Placental pericyte (primary cell): ENCODE results near the gene CFH. TPM values are rescaled to one million over a fixed set of nuclear protein-coding genes. Genes with fewer than 3 reads are reported as not detected.

Experiments
- total RNA-seq: library from RNA; depleted of rRNA; stranded (reverse); fragments of >200 nt; gene quantifications from 2 replicates; pipeline ENCODE4 v1.2.3, GENCODE V29; 2012

The CFH gene
- total RNA-seq = 8.6 and 10.5 TPM in 2 replicates

DNA sequence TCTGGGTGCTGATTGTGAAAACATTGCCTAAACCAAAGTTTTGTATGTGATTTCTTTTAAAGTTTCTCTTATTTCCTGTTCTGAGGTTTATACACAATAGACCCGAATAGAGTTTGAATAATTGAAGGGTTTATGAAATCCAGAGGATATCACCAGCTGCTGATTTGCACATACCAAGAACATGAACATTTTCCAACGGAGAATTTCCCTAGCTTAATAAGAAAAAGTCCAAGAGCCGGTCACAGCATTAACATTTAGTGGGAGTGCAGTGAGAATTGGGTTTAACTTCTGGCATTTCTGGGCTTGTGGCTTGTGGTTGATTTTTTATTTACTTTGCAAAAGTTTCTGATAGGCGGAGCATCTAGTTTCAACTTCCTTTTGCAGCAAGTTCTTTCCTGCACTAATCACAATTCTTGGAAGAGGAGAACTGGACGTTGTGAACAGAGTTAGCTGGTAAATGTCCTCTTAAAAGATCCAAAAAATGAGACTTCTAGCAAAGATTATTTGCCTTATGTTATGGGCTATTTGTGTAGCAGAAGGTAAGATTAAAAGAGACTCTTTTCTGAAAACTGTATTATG is at the start of gene CFH:
TSS of gene CFH (plus strand) at position 407 of the 579 bp plus-strand sequence. CDS start at position 482, 75 bp downstream.

DNA sequence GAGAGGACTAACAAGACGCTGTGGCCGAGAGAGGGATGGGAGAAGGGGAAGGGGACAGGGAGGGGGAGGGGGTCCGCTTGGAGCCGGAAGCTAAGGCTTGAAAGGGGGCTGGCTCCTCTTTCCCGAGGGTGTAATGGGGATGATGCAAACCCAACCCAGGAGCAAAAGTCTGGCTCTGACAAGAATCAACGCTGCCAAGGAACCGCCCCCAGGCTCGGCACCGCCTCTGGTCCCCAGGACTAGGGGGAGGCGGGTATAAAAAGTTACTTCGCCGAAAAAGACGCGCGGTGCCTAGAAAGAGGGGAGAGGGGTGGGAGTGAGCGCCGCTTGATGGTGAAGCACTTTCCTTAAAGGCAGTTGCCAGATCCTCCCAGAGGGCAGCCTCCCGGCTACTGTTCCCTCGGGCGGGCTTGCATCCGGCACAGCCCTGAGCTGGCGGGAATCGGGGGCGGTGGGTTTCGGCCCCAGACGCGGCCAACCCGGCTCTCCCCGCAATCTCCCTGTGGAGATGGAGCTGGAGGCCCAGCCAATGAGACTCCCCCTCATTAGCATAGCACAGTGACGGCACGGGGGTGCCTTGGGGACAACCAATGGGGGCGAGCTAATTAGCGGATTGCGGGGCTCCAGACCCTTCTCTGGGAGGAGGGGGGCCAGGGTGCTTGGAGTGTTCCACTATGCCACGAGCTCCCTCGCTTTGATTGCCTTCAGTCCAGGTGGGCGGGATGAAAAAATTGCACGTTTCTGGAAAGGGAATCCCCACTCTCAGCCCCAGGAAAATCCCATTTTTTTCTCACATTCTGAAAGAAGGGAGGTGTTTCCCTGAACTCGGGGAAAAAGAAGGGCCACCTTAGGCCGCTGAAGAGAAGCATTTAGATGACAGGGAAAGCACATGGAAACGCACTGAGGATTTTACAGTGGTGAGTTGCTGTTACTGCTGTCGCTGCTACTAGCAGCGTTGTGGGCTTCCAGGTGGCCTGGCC is 43.2 kb upstream of the CFH start, which contains the start of gene KCNT2:
TSS of gene KCNT2 (minus strand) at position 51 of the 980 bp plus-strand sequence. CDS start 131 bp downstream, outside the sequence.

DNA sequence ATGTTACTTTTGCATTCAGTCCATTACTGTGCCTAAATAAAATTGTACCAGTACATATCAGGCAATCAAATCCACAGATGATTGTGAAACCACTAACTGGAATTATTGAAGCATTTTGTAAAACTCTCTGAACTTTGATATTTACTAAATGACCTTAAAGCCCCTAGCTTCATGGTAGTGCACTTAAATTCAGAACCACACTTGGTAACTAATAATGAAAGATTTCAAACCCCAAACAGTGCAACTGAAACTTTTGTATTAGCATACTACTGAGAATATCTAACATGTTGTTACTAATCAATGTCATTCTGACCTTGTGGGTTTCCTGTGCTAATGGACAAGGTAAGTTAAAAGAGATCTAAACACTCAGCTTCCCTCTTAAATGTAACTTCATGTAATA is 122.8 kb downstream of the CFH start, which contains the start of gene CFHR3:
TSS of gene CFHR3 (plus strand) at position 238 of the 400 bp plus-strand sequence. CDS start at position 285, 47 bp downstream.

Other genes with a start within 250 kb of the CFH start
- gene KCNT2, start 43.6 kb upstream of the CFH start, total RNA-seq = 0.14 and 0.44 TPM in 2 replicates
- gene CFHR3, start 122.8 kb downstream of the CFH start, total RNA-seq = not detected in 2 replicates
- not detected in 2 replicates for gene CFHR1, start 167.7 kb downstream of the CFH start, total RNA-seq
- not detected in 2 replicates for gene CFHR4, start 236.0 kb downstream of the CFH start, total RNA-seq